Epithelial cell of proximal tubule (primary cell): ENCODE data around the gene NFE2. TPM values are rescaled to one million over a fixed set of nuclear protein-coding genes. Genes with fewer than 3 reads are reported as not detected.

Source experiments
- DNase-seq: peaks from one replicate; pipeline ENCODE4 v3.0.0-alpha.2; 2011; ENCODE audit warnings: low read depth
- H3K4me3 ChIP-seq: 2 replicates; pipeline ENCODE4 v1.5.1; 2011; ENCODE audit warnings: low read depth, mild to moderate bottlenecking, low read length
- CTCF ChIP-seq: conservative IDR thresholded peaks from 2 replicates; pipeline ENCODE4 v1.5.1; 2012; ENCODE audit warnings: low read depth, mild to moderate bottlenecking, low read length
- total RNA-seq: library from RNA; depleted of rRNA; stranded (reverse); fragments of >200 nt; gene quantifications from 2 replicates; pipeline ENCODE4 v1.2.3, GENCODE V29; 2015

The NFE2 gene
- total RNA-seq, 1 donor from 2014 or later = not detected

DNA sequence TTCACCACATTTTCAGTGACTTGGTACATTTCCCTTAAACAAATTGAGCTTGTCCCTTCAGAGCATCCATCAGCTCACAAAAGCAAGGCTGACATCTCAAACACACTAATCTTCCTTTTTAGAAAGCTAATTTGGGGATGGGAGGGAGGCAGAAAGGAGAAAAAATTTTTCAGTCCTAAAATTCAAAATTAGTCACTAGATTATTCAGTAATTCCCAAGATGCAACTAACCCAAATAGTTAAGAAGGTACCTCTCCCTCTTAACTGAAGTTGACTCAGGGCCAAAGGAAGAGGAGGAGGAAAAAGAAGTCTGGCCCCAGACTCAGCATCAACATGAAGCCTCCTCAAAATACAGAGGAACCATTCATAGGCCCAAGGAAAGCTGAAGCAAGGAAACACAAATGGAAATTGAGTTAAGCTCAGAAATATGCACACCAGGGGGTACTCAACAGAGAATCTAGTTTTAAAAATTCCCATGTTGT is 42.6 kb downstream of the NFE2 start:
- DNase-seq = no peak
- no peak for TF ChIP-seq CTCF

GRCh38 chr12:54257332-54257731 is 43.5 kb downstream of the NFE2 start:
- TF ChIP-seq CTCF = no peak
- H3K4me3 ChIP-seq = no peak overlapping the region
- no peak for DNase-seq

More for the DNA sequence above, 42.6 kb downstream of the NFE2 start:
- H3K4me3 ChIP-seq = peak overlapping the region; percentile 56

- no peak for TF ChIP-seq CTCF
- no peak overlapping the region for H3K4me3 ChIP-seq
- no peak for DNase-seq
Measured at GRCh38 chr12:54253240-54253639, 47.6 kb downstream of the NFE2 start.

DNA sequence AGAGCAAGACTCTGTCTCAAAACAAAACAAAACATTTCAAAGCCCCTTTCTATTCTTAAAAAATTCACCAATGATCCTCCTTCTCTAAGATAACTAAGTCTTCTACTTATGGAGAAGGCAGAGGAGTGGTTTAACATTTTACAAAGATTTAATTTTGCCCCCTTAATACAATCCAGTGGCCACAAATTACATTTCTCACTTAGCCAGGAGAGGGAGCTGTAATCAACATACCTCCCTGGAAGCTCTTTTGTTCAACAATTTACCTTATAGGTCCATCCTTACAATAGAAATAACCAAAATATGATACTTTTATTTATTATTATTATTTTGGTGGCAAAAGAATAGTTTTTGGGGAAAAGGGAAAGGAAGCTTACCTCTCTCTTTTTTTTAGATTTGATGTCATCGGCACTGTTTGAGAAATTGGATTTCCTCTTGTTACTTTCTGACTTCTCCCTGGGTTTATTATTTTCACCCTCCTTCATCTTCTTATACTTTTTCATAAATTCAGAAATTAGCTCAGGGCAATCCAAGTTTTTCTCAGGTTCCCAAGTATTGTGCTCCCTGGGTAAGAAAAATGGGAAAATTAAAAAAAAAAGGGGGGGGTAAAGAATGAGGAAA is 49.0 kb downstream of the NFE2 start:
- peak; percentile 74 for TF ChIP-seq CTCF
- no peak overlapping the region for H3K4me3 ChIP-seq
- DNase-seq = no peak

DNA sequence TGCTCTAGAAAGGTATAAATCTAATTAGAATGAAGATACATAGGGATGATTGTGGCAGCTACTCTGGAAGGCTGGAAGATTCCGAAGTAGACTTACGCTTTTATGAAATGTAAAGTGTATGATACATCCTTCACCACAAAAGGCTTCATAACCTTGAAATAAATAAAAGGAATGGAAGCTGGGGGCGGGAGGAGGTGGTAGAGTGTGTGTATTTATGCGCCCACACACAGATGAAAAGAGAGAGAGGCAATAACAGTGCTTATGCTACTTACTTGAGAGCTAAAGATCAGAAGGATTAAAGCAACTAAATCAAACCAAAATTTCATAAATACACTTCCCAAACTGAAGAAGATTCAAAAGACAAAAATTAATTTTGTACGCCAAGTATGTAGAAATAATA is 51.3 kb downstream of the NFE2 start:
- no peak overlapping the region for H3K4me3 ChIP-seq
- no peak for DNase-seq
- no peak for TF ChIP-seq CTCF

GRCh38 chr12:54246011-54246641 is 54.7 kb downstream of the NFE2 start:
- no peak for TF ChIP-seq CTCF
- DNase-seq = no peak
- no peak overlapping the region for H3K4me3 ChIP-seq

Other genes starting within 250 kb of the NFE2 start
- 2.8 and 3.3 TPM in 2 replicates for gene HOXC4, start 247.2 kb downstream of the NFE2 start, total RNA-seq
- 44.6 and 48.0 TPM in 2 replicates for gene SMUG1, start 112.0 kb downstream of the NFE2 start, total RNA-seq
- gene CBX5, start 20.9 kb downstream of the NFE2 start, total RNA-seq = 61.5 and 67.3 TPM in 2 replicates
- gene HNRNPA1, start 20.3 kb downstream of the NFE2 start, total RNA-seq = 941 and 1,064 TPM in 2 replicates
- 107 and 144 TPM in 2 replicates for gene COPZ1, start 24.1 kb upstream of the NFE2 start, total RNA-seq
- not detected in 2 replicates for gene GPR84, start 63.5 kb upstream of the NFE2 start, total RNA-seq
- gene ZNF385A, start 83.7 kb upstream of the NFE2 start, total RNA-seq = 3.9 and 4.3 TPM in 2 replicates
- gene ITGA5, start 118.3 kb upstream of the NFE2 start, total RNA-seq = 84.4 and 116 TPM in 2 replicates
- gene GTSF1, start 172.6 kb upstream of the NFE2 start, total RNA-seq = not detected in 2 replicates
- not detected in 2 replicates for gene NCKAP1L, start 196.7 kb upstream of the NFE2 start, total RNA-seq
- gene PDE1B, start 248.6 kb upstream of the NFE2 start, total RNA-seq = 0.14 and 0.63 TPM in 2 replicates